ENCODE data around the gene ZNF451.

Gene ZNF451

DNA sequence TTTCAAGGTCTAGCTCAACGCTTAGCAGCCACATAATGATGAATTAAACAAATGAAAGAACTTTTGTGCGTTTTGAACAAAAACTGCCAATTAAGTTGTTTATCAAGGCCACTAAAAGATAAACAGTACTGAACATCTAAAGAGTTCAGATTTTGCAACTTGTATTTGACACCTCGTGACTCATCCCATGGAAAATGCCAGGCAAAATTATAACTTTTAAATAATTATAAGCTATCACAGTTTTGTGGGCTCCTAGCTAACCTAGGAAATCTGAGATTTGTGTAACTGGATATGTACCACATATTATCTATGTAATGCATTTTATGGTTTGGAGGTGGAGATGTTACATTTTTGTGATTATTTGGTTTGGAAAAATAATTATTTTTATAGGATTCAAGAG is 72.5 kb downstream of the ZNF451 start:
- DNase-seq = no peak

- DNase-seq = no peak
These were observed 74.0 kb downstream of the ZNF451 start for GRCh38 chr6:57163956-57164355.

GRCh38 chr6:57165080-57165479 is 75.1 kb downstream of the ZNF451 start:
- no peak for DNase-seq

GRCh38 chr6:57172136-57173055 is 82.4 kb downstream of the ZNF451 start, which contains the start of gene BAG2:
Gene BAG2 (plus strand): TSS chr6:57172326. CDS start chr6:57172698, 372 bp downstream.
- peak; percentile 88 for DNase-seq

- DNase-seq = peak; percentile 49
These were observed 83.3 kb downstream of the ZNF451 start for GRCh38 chr6:57173056-57173885.

- DNase-seq = no peak
These were observed 84.0 kb downstream of the ZNF451 start for GRCh38 chr6:57173886-57174510.

GRCh38 chr6:57174511-57174907 is 84.5 kb downstream of the ZNF451 start:
- DNase-seq = no peak

- peak; percentile 64 for DNase-seq
These were observed 87.7 kb downstream of the ZNF451 start for GRCh38 chr6:57177545-57178265.

GRCh38 chr6:57180596-57180995 is 90.6 kb downstream of the ZNF451 start:
- no peak for DNase-seq

DNA sequence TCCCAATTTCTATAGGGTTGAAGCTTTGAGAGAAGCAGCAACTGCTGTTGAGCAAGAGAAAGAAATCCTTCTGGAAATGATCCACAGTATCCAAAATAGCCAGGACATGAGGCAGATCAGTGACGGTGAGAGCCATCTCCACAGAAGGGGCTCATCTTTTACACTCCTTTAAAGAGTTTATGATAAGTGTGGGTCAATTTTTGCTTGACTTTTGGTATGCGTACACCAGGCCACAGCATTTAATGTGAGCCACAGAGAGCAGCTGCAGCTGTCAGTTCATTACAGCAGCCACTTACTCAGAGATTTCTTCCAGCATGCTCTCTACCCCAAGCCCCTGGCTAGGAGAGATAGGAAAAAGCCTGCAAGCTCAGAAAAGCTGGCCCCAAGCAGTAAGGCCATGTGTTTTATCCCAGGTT is 92.0 kb downstream of the ZNF451 start:
- DNase-seq = no peak

DNA sequence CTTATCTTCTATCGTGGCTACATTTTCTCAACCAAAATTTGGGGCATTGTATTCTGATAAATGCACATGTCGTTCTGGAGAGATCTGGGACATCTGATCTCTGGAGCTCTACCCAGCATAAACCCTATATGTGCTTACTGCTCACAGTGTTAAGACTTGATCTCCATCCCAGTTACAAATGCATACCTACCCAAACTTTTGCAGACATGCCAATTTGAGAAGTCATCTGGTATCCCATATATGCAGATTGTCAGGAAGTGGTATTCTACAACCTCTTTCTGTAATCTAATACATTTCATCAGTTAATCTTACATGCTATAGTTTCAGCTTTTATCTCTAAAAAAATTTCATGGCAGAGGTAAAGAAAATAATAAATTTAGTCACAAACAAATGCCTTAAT is 93.3 kb downstream of the ZNF451 start:
- DNase-seq = no peak

- DNase-seq = no peak
These were observed 100.2 kb downstream of the ZNF451 start for GRCh38 chr6:57190140-57190539.

DNA sequence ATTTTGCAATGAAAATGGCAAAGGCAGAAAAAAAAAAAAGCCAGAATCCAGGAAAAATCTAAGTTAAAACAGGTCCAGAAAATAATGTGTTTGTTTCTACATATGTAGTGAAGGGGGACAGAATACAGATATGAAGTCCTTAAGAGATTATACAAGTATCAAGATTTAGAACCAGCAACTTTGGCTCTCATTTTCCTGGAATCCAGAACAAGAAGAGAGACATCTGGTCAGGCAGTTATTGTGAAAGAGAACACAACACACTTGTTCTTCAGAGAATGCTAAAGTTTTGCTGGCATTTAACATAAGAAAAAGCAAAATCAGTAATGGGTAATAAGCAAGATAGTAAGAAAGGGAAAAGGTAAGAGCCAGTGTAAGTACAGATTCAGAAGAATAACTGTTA is 103.2 kb downstream of the ZNF451 start:
- DNase-seq = no peak

- DNase-seq = no peak
These were observed 105.5 kb downstream of the ZNF451 start for GRCh38 chr6:57195457-57195856.

DNA sequence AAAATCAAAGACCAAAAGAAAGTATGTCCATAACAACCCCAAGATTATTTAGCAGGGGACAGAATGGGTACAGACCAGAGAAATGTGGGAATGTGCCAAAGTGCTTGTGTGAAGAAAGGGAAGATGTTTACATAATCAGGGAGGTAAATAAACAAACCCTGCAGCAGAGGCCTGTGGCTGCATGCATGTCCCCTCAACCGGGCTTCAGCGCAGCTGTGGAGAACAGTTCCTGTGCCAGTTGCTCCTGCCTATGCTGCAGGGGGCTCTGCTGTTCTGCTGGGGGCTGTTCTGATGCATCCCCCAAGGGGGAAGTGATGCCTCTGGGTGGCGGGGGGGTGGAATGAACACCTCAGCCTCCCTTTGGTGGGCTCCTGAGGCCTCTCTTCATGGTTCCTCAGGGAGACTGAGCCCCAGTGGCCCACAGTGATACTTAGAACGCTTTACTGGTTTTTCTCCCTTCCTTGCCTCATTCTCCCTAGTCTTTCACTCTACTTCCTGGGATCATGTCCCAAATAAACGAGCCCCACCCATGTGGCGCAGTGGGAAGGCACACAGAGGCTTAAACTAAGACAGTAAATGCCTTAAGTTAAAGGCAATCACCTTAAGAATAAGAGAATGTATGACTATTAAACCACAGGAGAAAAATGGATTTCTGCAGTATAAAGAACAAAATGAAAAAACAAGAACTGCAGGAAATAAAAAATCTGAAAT is 109.1 kb downstream of the ZNF451 start:
- DNase-seq = no peak

DNA sequence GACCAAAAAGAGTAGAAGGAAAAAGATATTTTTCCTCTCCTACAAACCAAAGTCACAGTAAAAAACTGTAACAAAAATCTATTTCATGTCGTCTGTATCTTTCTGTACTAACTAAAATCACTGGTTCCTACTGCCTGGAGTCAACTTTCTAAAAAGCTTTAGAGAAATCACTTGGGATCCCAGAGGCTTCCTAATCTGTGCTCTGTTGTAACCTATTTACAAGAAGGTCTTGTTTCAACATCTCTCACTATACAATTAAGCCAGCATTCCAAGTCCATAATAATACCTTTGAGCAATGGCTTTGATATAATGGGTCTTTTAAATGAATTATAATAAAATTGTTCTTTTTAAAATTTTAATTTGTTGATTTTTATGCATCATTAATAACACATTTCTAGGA is 111.7 kb downstream of the ZNF451 start:
- no peak for DNase-seq

GRCh38 chr6:57205550-57206328 is 115.8 kb downstream of the ZNF451 start:
- no peak for DNase-seq

DNA sequence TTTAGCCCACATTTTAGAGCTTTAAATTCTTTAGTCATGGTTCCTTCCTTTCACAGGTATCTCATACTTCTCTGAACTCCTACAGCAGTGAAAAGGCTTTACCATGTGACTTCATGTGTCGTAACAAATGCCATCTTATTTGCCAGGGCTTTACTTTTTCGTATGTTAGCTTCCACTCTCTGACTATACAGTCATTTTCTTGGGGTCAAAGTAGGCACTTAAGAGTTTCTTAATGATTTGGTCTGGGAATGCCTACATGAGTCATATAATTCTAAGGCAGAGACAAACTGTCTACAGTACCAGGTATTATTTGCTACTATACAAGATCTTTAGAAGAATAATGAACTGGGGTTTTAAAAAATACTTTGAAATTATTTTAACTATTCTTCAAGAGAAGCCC is 117.2 kb downstream of the ZNF451 start:
- no peak for DNase-seq

GRCh38 chr6:57207872-57208271 is 117.9 kb downstream of the ZNF451 start:
- DNase-seq = no peak

- DNase-seq = no peak
These were observed 119.0 kb downstream of the ZNF451 start for GRCh38 chr6:57209030-57209429.

DNA sequence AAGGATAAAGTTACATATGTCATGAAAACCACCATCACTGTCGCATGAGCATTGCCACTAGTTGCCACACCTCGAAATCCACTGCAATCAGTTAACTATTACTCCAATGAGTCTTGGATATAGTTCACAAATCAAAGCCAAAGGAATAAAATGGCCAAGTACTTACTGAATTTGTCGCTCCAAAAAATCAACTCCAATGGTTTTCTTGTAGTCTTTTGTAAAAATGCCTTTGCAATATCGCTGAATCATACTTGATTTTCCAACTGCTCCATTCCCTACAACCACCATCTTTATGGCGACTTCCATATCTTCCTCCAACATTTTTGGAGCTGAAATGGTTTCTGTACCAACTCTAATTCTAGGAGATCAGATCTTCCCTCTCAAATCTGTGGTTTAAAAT is 120.1 kb downstream of the ZNF451 start:
- DNase-seq = no peak

Measured in right forelimb (tissue), 1 donor.